ENCODE data around the gene TBC1D22B.

Gene TBC1D22B, protein sequence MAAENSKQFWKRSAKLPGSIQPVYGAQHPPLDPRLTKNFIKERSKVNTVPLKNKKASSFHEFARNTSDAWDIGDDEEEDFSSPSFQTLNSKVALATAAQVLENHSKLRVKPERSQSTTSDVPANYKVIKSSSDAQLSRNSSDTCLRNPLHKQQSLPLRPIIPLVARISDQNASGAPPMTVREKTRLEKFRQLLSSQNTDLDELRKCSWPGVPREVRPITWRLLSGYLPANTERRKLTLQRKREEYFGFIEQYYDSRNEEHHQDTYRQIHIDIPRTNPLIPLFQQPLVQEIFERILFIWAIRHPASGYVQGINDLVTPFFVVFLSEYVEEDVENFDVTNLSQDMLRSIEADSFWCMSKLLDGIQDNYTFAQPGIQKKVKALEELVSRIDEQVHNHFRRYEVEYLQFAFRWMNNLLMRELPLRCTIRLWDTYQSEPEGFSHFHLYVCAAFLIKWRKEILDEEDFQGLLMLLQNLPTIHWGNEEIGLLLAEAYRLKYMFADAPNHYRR

DNA sequence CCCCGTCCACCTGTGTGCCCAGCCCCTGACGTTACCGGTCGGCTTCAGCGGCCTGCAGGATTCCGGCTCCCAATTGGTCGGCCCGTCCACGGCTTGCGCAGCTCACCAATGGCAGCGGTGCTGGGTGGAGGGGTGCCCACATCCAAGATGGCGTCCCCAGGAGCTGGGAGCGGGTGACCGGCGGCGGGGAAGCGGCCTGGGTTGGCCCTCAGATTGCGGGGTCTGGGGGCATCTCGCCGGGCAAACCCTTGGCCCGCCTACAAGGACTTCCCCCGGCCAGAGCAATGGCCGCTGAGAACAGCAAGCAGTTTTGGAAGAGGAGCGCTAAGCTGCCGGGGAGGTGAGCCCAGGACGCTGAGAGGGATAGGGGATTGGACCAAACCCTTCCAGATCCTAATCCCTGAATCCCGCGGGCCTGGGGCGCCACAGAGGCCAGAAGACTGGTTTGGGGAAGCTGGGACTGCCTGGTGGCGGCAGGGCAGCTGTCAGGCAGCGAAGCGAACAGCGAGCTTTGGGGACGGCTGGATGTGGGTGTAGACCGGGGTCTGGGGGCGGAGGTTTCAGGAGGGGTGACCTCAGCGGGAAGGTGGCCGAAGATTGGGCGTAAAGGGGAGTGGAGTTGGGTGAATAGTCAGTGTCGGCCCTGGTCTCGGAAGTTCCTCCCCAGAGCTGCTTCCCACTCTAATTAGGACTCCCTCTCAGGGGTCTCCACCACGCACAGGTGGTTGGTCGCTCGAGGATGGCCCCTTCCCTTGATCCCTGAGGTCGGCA lies at the start of gene TBC1D22B, which contains the start of gene TMEM217:
TSS of gene TBC1D22B (plus strand) at position 139 of the 771 bp plus-strand sequence. CDS start at position 285, 146 bp downstream.
TSS of gene TMEM217 (minus strand) at position 511 of the 771 bp plus-strand sequence. CDS start 39,114 bp downstream, outside the sequence.
- Histone ChIP-seq H3K4me1 (ENCODE audit: control insufficient read depth in 2 of 2, insufficient read depth in 2 of 2, low read length in 2 of 2) (peaks cover 6 to 19% of the 10 kb centered on the region in 2 donors), H3K9ac (ENCODE audit: low read depth in 1 of 2, low read length in 2 of 2) (peak within 1 kb of the TSS; percentile 94), H3K36me3 (ENCODE audit: control insufficient read depth in 2 of 2, insufficient read depth in 2 of 2, low read length in 2 of 2) (no peaks in the 10 kb centered on the region), H3K27ac (ENCODE audit: low read depth in 2 of 2, low read length in 2 of 2) (peak within 1 kb of the TSS; percentile 55 to 70), H3K27me3 (ENCODE audit: control insufficient read depth in 2 of 2, insufficient read depth in 2 of 2, low read length in 2 of 2) (no peaks in the 10 kb centered on the region), H3K9me3 (ENCODE audit: control insufficient read depth in 2 of 2, low read length in 2 of 2) (no peaks in the 10 kb centered on the region), H3K4me3 (ENCODE audit: low read length in 2 of 2) (peak within 1 kb of the TSS; percentile 93 to 99)

DNA sequence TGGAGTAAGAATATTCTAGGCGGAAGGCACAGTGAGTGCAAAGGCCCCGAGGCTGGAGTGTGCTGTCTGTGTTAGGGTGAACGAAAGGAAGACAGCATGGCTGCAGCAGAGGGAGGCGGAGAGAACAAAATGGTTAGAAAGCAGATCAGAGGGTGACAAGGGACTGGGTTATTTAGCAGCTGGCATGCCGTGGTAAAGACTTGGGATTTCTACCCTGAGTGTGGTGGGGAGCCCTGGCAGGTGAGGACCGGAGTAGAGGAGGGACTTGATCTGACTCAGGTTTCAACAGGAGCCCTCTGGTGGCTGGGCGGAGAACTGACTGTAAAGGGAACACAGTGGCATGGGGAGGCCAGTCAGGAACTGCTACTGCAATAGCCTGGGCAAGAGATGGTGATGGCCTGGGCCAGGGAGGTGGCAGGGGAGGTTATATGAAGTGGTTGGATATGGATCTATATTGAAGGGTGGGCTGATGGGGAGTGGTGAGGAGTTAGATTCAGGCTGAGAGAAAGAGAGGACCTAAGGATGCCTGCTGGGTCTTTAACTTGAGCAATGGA lies 49.6 kb upstream of the TBC1D22B start:
- Histone ChIP-seq H3K27me3 (ENCODE audit: control insufficient read depth in 2 of 2, insufficient read depth in 2 of 2, low read length in 2 of 2) (no peaks in the 10 kb centered on the region), H3K9me3 (ENCODE audit: control insufficient read depth in 2 of 2, low read length in 2 of 2) (no peaks in the 10 kb centered on the region), H3K27ac (ENCODE audit: low read depth in 2 of 2, low read length in 2 of 2) (no peak overlapping the region), H3K36me3 (ENCODE audit: control insufficient read depth in 2 of 2, insufficient read depth in 2 of 2, low read length in 2 of 2) (no peaks in the 10 kb centered on the region), H3K9ac (ENCODE audit: low read depth in 1 of 2, low read length in 2 of 2) (no peak overlapping the region), H3K4me1 (ENCODE audit: control insufficient read depth in 2 of 2, insufficient read depth in 2 of 2, low read length in 2 of 2) (peaks cover 13 to 18% of the 10 kb centered on the region in 2 donors), H3K4me3 (ENCODE audit: low read length in 2 of 2) (no peak overlapping the region)

DNA sequence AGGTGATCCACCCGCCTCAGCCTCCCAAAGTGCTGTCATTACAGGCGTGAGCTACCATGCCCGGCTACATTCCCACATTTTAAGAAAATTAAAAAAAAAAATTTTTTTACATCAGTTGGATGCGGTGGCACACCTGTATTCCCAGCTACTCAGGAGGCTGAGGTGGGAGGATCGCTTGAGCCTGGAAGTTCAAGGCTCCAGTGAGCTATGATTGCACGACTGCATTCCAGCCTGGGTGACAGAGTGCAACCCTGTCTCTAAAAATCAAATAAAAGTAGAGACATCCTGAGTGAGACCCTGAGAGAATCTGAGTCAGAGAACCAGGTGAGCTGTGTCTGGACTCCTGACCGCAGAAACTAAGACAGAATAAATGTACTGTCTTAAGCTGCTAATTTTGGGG lies 48.8 kb upstream of the TBC1D22B start:
- Histone ChIP-seq H3K9ac (ENCODE audit: low read depth in 1 of 2, low read length in 2 of 2) (no peak overlapping the region), H3K27ac (ENCODE audit: low read depth in 2 of 2, low read length in 2 of 2) (no peak overlapping the region), H3K4me3 (ENCODE audit: low read length in 2 of 2) (no peak overlapping the region), H3K27me3 (ENCODE audit: control insufficient read depth in 2 of 2, insufficient read depth in 2 of 2, low read length in 2 of 2) (no peaks in the 10 kb centered on the region), H3K36me3 (ENCODE audit: control insufficient read depth in 2 of 2, insufficient read depth in 2 of 2, low read length in 2 of 2) (no peaks in the 10 kb centered on the region), H3K4me1 (ENCODE audit: control insufficient read depth in 2 of 2, insufficient read depth in 2 of 2, low read length in 2 of 2) (peaks cover 8 to 11% of the 10 kb centered on the region in 2 donors), H3K9me3 (ENCODE audit: control insufficient read depth in 2 of 2, low read length in 2 of 2) (no peaks in the 10 kb centered on the region)

DNA sequence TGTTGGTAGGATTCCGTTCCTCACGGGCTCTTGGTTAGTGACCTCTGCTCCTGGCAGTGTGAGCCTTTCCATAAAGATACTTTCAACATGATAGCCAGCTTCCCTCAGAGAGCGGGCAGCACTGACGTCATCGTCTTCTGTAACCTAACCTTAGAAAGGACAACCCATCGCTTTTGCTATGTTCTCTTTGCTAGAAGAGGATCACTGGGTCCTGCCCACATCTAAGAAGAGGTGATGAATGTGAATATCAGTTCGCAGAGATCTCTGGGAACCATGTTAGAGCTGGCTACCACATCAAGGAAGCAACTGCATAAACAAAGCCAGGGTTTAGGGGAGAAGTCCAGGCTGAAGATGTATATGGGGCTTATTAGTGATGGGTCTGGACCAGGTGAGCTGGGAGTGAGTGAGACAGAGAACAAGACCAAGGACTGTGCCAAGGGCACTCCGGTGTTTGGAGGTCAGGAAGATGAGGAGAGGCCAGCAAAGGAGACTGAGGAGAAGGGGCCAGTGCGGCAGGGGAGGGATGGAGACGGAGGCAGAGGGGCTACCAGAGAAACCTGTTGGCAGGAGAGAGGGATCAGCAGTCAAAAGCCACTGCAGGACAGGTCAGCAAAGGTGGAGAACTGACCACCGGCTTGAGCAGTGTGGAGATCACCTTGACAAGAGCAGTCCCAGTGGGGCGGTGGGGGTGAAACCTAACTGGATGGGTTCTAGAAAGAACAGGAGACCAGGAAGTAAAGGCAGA lies 47.9 kb upstream of the TBC1D22B start:
- Histone ChIP-seq H3K9me3 (ENCODE audit: control insufficient read depth in 2 of 2, low read length in 2 of 2) (no peaks in the 10 kb centered on the region), H3K36me3 (ENCODE audit: control insufficient read depth in 2 of 2, insufficient read depth in 2 of 2, low read length in 2 of 2) (no peaks in the 10 kb centered on the region), H3K4me1 (ENCODE audit: control insufficient read depth in 2 of 2, insufficient read depth in 2 of 2, low read length in 2 of 2) (peaks cover 5 to 8% of the 10 kb centered on the region in 2 donors), H3K4me3 (ENCODE audit: low read length in 2 of 2) (no peak overlapping the region), H3K9ac (ENCODE audit: low read depth in 1 of 2, low read length in 2 of 2) (no peak overlapping the region), H3K27ac (ENCODE audit: low read depth in 2 of 2, low read length in 2 of 2) (no peak overlapping the region), H3K27me3 (ENCODE audit: control insufficient read depth in 2 of 2, insufficient read depth in 2 of 2, low read length in 2 of 2) (no peaks in the 10 kb centered on the region)

DNA sequence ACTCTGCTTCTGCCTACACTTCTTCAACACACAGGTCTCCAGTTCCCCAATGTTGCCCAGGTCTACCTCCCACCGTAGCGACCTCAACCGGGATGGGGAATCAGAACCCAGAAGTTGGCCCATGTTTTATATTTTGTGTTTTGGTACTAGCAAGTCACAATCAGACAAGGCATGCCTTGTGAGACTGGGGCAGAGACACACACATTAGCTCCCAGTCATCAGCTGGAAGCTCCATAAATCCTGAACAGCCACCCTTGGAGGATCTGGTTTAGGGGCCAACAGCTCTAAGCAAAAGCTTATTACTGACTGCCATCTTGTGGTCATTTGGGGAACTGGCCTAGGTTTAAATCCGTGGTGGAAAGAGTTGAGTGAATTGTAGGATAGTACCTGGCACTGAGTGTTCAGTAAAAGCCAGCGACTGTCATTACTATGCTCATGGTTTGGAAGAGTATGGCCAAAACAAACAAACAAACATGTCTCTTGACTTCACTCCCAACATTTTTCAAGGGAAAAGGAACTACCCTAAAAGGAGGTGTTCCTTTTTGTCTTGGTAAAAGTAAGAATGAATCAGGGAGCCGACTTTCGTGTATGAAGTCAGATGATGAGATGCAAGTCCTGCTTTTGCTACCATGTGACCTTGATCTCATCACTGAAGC lies 47.1 kb upstream of the TBC1D22B start:
- no peaks in the 10 kb centered on the region for H3K27me3 ChIP-seq (ENCODE audit: control insufficient read depth in 2 of 2, insufficient read depth in 2 of 2, low read length in 2 of 2)
- H3K36me3 ChIP-seq (ENCODE audit: control insufficient read depth in 2 of 2, insufficient read depth in 2 of 2, low read length in 2 of 2): no peaks in the 10 kb centered on the region
- H3K4me1 ChIP-seq (ENCODE audit: control insufficient read depth in 2 of 2, insufficient read depth in 2 of 2, low read length in 2 of 2): peaks cover 5% of the 10 kb centered on the region in 2 donors
- H3K9ac ChIP-seq (ENCODE audit: low read depth in 1 of 2, low read length in 2 of 2): no peak overlapping the region
- no peak overlapping the region for H3K4me3 ChIP-seq (ENCODE audit: low read length in 2 of 2)
- no peak overlapping the region for H3K27ac ChIP-seq (ENCODE audit: low read depth in 2 of 2, low read length in 2 of 2)
- H3K9me3 ChIP-seq (ENCODE audit: control insufficient read depth in 2 of 2, low read length in 2 of 2): no peaks in the 10 kb centered on the region

DNA sequence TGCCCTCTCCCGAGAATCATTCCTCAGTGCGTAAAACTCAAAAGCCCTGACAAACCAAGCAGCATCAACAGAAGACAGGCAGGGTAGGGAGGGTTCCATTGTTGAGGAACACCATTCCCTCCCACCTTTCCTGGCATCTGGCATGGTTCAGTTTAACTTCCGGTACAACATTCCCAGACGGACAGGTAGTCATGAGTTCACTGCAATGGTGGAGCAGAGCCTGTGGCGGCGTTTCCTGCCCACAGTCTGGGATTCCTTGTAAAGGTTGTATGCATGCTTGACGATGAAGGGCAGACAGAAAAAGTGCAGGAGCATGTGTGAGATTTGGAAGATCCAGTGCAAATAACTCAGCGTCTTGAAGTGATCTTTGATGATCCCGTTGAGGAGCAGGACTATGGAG lies 45.3 kb upstream of the TBC1D22B start:
- no peaks in the 10 kb centered on the region for H3K36me3 ChIP-seq (ENCODE audit: control insufficient read depth in 2 of 2, insufficient read depth in 2 of 2, low read length in 2 of 2)
- no peak overlapping the region for H3K4me3 ChIP-seq (ENCODE audit: low read length in 2 of 2)
- no peak overlapping the region for H3K27ac ChIP-seq (ENCODE audit: low read depth in 2 of 2, low read length in 2 of 2)
- H3K9ac ChIP-seq (ENCODE audit: low read depth in 1 of 2, low read length in 2 of 2): no peak overlapping the region
- no peaks in the 10 kb centered on the region for H3K27me3 ChIP-seq (ENCODE audit: control insufficient read depth in 2 of 2, insufficient read depth in 2 of 2, low read length in 2 of 2)
- peaks cover 5% of the 10 kb centered on the region in 2 donors for H3K4me1 ChIP-seq (ENCODE audit: control insufficient read depth in 2 of 2, insufficient read depth in 2 of 2, low read length in 2 of 2)
- no peaks in the 10 kb centered on the region for H3K9me3 ChIP-seq (ENCODE audit: control insufficient read depth in 2 of 2, low read length in 2 of 2)

DNA sequence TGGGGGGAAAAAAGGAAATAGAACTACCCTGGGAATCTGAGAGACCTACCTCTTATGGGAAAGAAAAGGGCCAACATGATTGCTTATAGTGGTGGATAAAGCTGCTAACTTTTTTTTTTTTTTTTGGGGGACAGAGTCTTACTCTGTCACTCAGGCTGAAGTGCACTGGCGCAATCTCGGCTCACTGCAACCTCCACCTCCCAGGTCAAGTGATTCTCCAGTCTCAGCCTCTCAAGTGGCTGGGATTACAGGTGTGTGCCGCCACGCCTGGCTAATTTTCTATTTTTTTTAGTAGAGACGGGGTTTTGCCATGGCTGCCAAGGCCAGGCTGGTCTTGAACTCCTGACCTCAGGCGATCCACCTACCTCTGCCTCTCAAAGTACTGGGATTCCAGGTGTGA lies 39.5 kb upstream of the TBC1D22B start:
- H3K9me3 ChIP-seq (ENCODE audit: control insufficient read depth in 2 of 2, low read length in 2 of 2): no peaks in the 10 kb centered on the region
- no peak overlapping the region for H3K4me3 ChIP-seq (ENCODE audit: low read length in 2 of 2)
- no peaks in the 10 kb centered on the region for H3K27me3 ChIP-seq (ENCODE audit: control insufficient read depth in 2 of 2, insufficient read depth in 2 of 2, low read length in 2 of 2)
- peaks cover 2 to 5% of the 10 kb centered on the region in 2 donors for H3K4me1 ChIP-seq (ENCODE audit: control insufficient read depth in 2 of 2, insufficient read depth in 2 of 2, low read length in 2 of 2)
- no peak overlapping the region for H3K27ac ChIP-seq (ENCODE audit: low read depth in 2 of 2, low read length in 2 of 2)
- no peaks in the 10 kb centered on the region for H3K36me3 ChIP-seq (ENCODE audit: control insufficient read depth in 2 of 2, insufficient read depth in 2 of 2, low read length in 2 of 2)
- no peak overlapping the region for H3K9ac ChIP-seq (ENCODE audit: low read depth in 1 of 2, low read length in 2 of 2)

DNA sequence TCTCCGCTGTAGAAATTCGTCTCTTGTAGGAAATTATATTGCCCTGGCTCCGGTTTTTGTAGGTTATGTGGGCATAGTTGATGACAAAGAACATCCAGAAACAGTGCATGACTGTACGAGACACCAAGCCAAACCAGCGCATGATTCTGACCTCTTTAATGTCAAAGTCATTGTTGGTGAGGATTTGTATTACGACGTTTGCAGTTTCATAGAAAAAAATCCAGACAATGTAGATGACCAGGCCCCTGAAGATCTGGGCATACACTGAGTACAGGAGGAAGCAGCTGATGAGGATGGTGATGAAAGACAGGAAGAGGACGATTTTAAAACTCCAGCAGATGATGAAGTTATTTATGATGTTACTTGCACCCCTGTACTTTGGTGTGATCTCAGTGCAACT lies 39.1 kb upstream of the TBC1D22B start:
- H3K36me3 ChIP-seq (ENCODE audit: control insufficient read depth in 2 of 2, insufficient read depth in 2 of 2, low read length in 2 of 2): no peaks in the 10 kb centered on the region
- H3K9me3 ChIP-seq (ENCODE audit: control insufficient read depth in 2 of 2, low read length in 2 of 2): no peaks in the 10 kb centered on the region
- no peak overlapping the region for H3K9ac ChIP-seq (ENCODE audit: low read depth in 1 of 2, low read length in 2 of 2)
- H3K27ac ChIP-seq (ENCODE audit: low read depth in 2 of 2, low read length in 2 of 2): no peak overlapping the region
- H3K27me3 ChIP-seq (ENCODE audit: control insufficient read depth in 2 of 2, insufficient read depth in 2 of 2, low read length in 2 of 2): no peaks in the 10 kb centered on the region
- H3K4me3 ChIP-seq (ENCODE audit: low read length in 2 of 2): no peak overlapping the region
- peaks cover 2 to 5% of the 10 kb centered on the region in 2 donors for H3K4me1 ChIP-seq (ENCODE audit: control insufficient read depth in 2 of 2, insufficient read depth in 2 of 2, low read length in 2 of 2)

DNA sequence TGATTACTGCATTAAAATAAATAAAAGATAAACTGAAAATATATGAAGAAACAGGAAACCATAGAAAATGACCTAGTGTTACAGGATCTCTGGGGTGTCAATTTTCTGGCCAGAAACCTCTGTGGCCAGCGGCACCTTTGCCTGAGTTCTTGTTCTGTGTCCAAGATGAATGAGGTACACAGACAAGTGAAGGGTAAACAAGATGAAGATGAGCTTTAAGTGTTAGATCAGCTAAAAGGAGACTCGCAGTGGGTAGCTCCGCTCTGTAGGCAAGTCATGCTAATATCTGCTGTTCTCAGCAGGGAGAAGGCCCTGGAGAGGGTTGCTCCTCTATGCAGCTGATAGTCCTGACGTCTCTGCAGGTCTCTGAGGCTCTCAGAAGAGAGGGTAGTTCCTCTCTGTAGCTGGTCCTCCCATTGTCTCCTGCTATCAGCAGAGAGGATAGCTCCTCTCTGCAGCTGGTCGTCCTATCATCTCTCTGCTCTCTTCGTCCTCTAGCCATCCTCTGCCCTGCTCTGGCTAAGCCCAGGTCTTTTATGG lies 35.9 kb upstream of the TBC1D22B start:
- no peaks in the 10 kb centered on the region for H3K36me3 ChIP-seq (ENCODE audit: control insufficient read depth in 2 of 2, insufficient read depth in 2 of 2, low read length in 2 of 2)
- H3K27me3 ChIP-seq (ENCODE audit: control insufficient read depth in 2 of 2, insufficient read depth in 2 of 2, low read length in 2 of 2): no peaks in the 10 kb centered on the region
- H3K4me1 ChIP-seq (ENCODE audit: control insufficient read depth in 2 of 2, insufficient read depth in 2 of 2, low read length in 2 of 2): peaks cover 2 to 5% of the 10 kb centered on the region in 2 donors
- peak overlapping the region; percentile 26 to 41 for H3K9ac ChIP-seq (ENCODE audit: low read depth in 1 of 2, low read length in 2 of 2)
- H3K9me3 ChIP-seq (ENCODE audit: control insufficient read depth in 2 of 2, low read length in 2 of 2): no peaks in the 10 kb centered on the region
- H3K27ac ChIP-seq (ENCODE audit: low read depth in 2 of 2, low read length in 2 of 2): no peak overlapping the region
- peak overlapping the region; percentile 73 to 79 for H3K4me3 ChIP-seq (ENCODE audit: low read length in 2 of 2)

Measured in mucosa of rectum (tissue), 2 donors.